Kidney glomerular epithelial cell (primary cell): ENCODE data around the gene SSC4D.
A peak's percentile ranks its signal among the peaks of the same experiment; 100 is the strongest.
"Not testable (repeated sequence)": the region's sequence is repeated elsewhere in the genome, so short reads cannot be mapped to it uniquely, and the experiment has no call there.

Source experiments
- DNase-seq: peaks from one replicate; lab custom pipeline; 2025; lab: John Stamatoyannopoulos, UW

Gene SSC4D

GRCh38 chr7:76383089-76383944 lies 26.2 kb downstream of the SSC4D start:
- no peak for DNase-seq

- DNase-seq, result no peak
These were observed 27.7 kb downstream of the SSC4D start for GRCh38 chr7:76381814-76382213.

- no peak for DNase-seq
These were observed 28.9 kb downstream of the SSC4D start for GRCh38 chr7:76380623-76380966.

- DNase-seq, result no peak
These were observed 32.1 kb downstream of the SSC4D start for GRCh38 chr7:76377186-76377918.

- DNase-seq, result no peak
These were observed 34.2 kb downstream of the SSC4D start for GRCh38 chr7:76375251-76375650.

- peak; percentile 81 for DNase-seq
These were observed 36.3 kb downstream of the SSC4D start for GRCh38 chr7:76372984-76373833.

- DNase-seq, result no peak
These were observed 38.1 kb downstream of the SSC4D start for GRCh38 chr7:76371396-76371795.

- no peak for DNase-seq
These were observed 40.5 kb downstream of the SSC4D start for GRCh38 chr7:76369018-76369417.

GRCh38 chr7:76368190-76368589 lies 41.3 kb downstream of the SSC4D start:
- no peak for DNase-seq

GRCh38 chr7:76364198-76364584 lies 45.3 kb downstream of the SSC4D start:
- no peak for DNase-seq

- not testable (repeated sequence) for DNase-seq
These were observed 45.7 kb downstream of the SSC4D start for GRCh38 chr7:76363754-76364153.

- no peak for DNase-seq
These were observed 49.4 kb downstream of the SSC4D start for GRCh38 chr7:76359978-76360638.

GRCh38 chr7:76359111-76359977 lies 50.2 kb downstream of the SSC4D start:
- DNase-seq, result peak; percentile 97

GRCh38 chr7:76358481-76359110 lies 50.9 kb downstream of the SSC4D start, which contains the start of gene YWHAG:
TSS of gene YWHAG (minus strand) at chr7:76358991. CDS start at chr7:76358808, 183 bp downstream.
- DNase-seq, result peak; percentile 80

- DNase-seq, result no peak
These were observed 51.5 kb downstream of the SSC4D start for GRCh38 chr7:76358011-76358480.

- DNase-seq, result no peak
These were observed 52.0 kb downstream of the SSC4D start for GRCh38 chr7:76357475-76358010.

- peak; percentile 31 for DNase-seq
These were observed 52.7 kb downstream of the SSC4D start for GRCh38 chr7:76356823-76357222.

- DNase-seq, result no peak
These were observed 53.4 kb downstream of the SSC4D start for GRCh38 chr7:76356115-76356514.

- no peak for DNase-seq
These were observed 54.3 kb downstream of the SSC4D start for GRCh38 chr7:76354981-76355730.
